Adrenal gland (tissue), 12 donors: ENCODE data around the gene GLE1. TPM values are rescaled to one million over a fixed set of nuclear protein-coding genes. Genes with fewer than 3 reads are reported as not detected.

Source experiments
- DNase-seq, 7 donors: peaks; one replicate each; pipeline ENCODE4 v3.0.0-alpha.2; 2019 to 2020
- H3K27ac ChIP-seq, 5 donors: fragments of 200-600 bp; sonication (generic) in 4 of 5; 1 replicate in 3 of 5; 2 replicates in 2 of 5; pipeline versions ENCODE4 v1.5.1 to v1.8.0; 2016 to 2020; ENCODE audit warnings: mild to moderate bottlenecking in 1 of 5
- H3K27me3 ChIP-seq: fragments of 200-600 bp; 2 replicates; pipeline ENCODE4 v1.8.0; 2021
- H3K36me3 ChIP-seq, 2 donors: fragments of 200-600 bp; replicated peaks in 1 of 2; 1 replicate in 1 of 2; 2 replicates in 1 of 2; pipeline versions ENCODE4 v1.5.1 to v1.8.0; 2018 to 2022
- H3K4me1 ChIP-seq, 2 donors: fragments of 200-600 bp; replicated peaks in 1 of 2; 1 replicate in 1 of 2; 2 replicates in 1 of 2; pipeline versions ENCODE4 v1.5.1 to v1.8.0; 2018 to 2021
- H3K4me3 ChIP-seq, 4 donors: fragments of 200-600 bp; sonication (generic) in 3 of 4; one replicate each; pipeline ENCODE4 v1.5.1; 2016 to 2018
- H3K9me3 ChIP-seq, 3 donors: fragments of 200-600 bp; sonication (generic) in 1 of 3; replicated peaks in 1 of 3; 1 replicate in 2 of 3; 2 replicates in 1 of 3; pipeline versions ENCODE4 v1.5.1 to v1.8.0; 2016 to 2021
- POLR2A ChIP-seq, 2 donors: fragments of 450-650 bp; IDR thresholded peaks; one replicate each; pipeline ENCODE4 v1.6.1; 2017; ENCODE audit warnings: antibody characterized with exemption in 2 of 2, mild to moderate bottlenecking in 2 of 2, moderate library complexity in 1 of 2
- WGBS, 4 donors: extraction: QIAGEN DNeasy Blood & Tissue Kit in 2 of 4; methylation state at CpG; one replicate each; pipeline versions ENCODE4 v1.1.5 to v1.1.7; 2013 to 2017; 5-methylcytosine and 5-hydroxymethylcytosine counted together
- intact Hi-C, 2 donors: fragments of 100-400 bp; cut with DNase I; formaldehyde crosslinking; loops; one replicate each; pipeline versions ENCODE4 v1.14.1 to v1.15.0; 2022 to 2023
- polyA plus RNA-seq, 3 donors: library from polyadenylated mRNA; stranded (reverse); fragments of 200-250 nt in 2 of 3; fragments of 350-450 nt in 1 of 3; fragmentation: Illumina TruSeq in 1 of 3; extraction: RNeasy Lipid Tissue Mini Kit (QIAGEN cat#74804) in 1 of 3; gene quantifications; one replicate each; pipeline ENCODE4 v1.2.3, GENCODE V29; 2013 to 2014
- total RNA-seq, 9 donors: library from RNA; depleted of rRNA in 4 of 9; stranded (reverse); fragments of >200 nt in 4 of 9; fragments of 120-200 nt in 1 of 9; fragmentation: NEBNext Ultra II Directional in 1 of 9; extraction: Animal tissue kit (Norgen Biotek cat#: 25700) in 1 of 9; gene quantifications; one replicate each; pipeline versions ENCODE4 v1.1.0 to v1.2.4, GENCODE V29; 2013 to 2023
- TF ChIP-seq, protein P1 (sequence below), 6 experiments: fragments of 450-650 bp in 4 of 6; fragments of 200-600 bp in 2 of 6; sonication (generic) in 1 of 6; IDR thresholded peaks; 1 replicate in 5 of 6; 2 replicates in 1 of 6; pipeline versions ENCODE4 v1.5.1 to v1.8.0; 2016 to 2021; ENCODE audit warnings: antibody characterized with exemption in 6 of 6, mild to moderate bottlenecking in 2 of 6, moderate library complexity in 1 of 6
- donor health status: healthy with polysubstance abuse.
- donor health status: Bipolar disorder and iron deficiency.
- donor health status: DM: yes; HTN: yes; CAD: no.
- donor health status: DM: no; HTN: no; CAD: no.
- donor health status: DM: no; HTN: no; CAD: no.
- donor health status: DM: yes; HTN: yes; CAD: no.

GLE1 gene
- total and polyA plus RNA-seq, 12 donors: 13.1 to 81.9 (median 28.5) TPM

DNA sequence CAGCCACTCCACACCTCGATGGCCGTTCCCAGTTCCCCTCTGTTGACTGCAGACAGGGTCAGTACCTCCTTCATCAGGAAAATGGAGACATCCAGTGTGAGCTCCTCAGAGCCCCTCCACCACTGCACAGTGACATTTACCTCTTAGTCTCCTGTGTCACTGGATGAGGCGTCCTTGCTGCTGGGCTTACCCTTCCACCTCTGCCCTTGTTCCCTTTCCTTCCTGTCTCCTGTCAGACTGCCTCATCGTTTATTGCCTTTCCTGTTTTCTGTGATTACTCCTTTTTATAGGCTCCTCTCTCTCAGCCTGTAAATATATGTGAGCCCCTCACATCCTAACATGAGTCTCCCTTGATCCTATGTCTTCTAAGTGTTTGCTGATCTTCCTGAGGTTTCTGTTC lies 24.7 kb downstream of the GLE1 start:
- Histone ChIP-seq H3K4me1 (no peaks in the 10 kb centered on the region), H3K27me3 (no peaks in the 10 kb centered on the region), H3K36me3 (peaks cover 0 to 86% of the 10 kb centered on the region in 2 donors), H3K9me3 (no peaks in the 10 kb centered on the region), H3K4me3 (no peak overlapping the region), H3K27ac (no peak overlapping the region)
- DNase-seq: no peak
- 65 to 79% (median 77%) methylated on average over 4 of the region's 4 CpGs for WGBS, 4 donors
- TF ChIP-seq, protein P1, sequence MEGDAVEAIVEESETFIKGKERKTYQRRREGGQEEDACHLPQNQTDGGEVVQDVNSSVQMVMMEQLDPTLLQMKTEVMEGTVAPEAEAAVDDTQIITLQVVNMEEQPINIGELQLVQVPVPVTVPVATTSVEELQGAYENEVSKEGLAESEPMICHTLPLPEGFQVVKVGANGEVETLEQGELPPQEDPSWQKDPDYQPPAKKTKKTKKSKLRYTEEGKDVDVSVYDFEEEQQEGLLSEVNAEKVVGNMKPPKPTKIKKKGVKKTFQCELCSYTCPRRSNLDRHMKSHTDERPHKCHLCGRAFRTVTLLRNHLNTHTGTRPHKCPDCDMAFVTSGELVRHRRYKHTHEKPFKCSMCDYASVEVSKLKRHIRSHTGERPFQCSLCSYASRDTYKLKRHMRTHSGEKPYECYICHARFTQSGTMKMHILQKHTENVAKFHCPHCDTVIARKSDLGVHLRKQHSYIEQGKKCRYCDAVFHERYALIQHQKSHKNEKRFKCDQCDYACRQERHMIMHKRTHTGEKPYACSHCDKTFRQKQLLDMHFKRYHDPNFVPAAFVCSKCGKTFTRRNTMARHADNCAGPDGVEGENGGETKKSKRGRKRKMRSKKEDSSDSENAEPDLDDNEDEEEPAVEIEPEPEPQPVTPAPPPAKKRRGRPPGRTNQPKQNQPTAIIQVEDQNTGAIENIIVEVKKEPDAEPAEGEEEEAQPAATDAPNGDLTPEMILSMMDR (IDR thresholded peaks at IDR 0.05): no peak
- no peak for TF ChIP-seq POLR2A (IDR thresholded peaks at IDR 0.05)
- intact Hi-C loops: loop anchor here in 1 of 2 donors (10.0 kb wide), 1 partner anchor 56 kb away; no protein-coding TSS in a partner anchor

DNA sequence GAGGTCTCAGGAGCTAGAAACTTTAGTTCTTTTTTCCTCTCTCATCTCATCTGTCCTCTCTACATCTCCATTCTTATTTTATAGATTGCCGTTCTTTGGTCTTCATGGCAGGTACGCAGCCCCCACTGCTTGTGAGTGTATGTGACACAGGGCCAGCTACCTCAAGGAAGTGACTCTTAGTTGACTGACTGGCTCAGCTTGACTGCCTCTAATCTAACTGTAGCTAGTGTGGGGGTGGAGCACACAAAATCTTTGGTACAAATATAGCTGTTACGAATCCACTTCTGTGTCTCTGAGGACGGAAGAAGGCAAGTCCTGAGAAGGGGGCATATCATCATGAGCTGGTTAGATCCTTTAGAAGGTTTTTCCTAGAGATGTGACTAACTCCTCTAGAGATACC lies 28.1 kb downstream of the GLE1 start:
- Histone ChIP-seq H3K27ac (no peak overlapping the region), H3K36me3 (peaks cover 0 to 86% of the 10 kb centered on the region in 2 donors), H3K9me3 (no peaks in the 10 kb centered on the region), H3K4me3 (no peak overlapping the region), H3K27me3 (no peaks in the 10 kb centered on the region), H3K4me1 (no peaks in the 10 kb centered on the region)
- DNase-seq: no peak
- intact Hi-C loops: no loop called here
- no peak for TF ChIP-seq POLR2A (IDR thresholded peaks at IDR 0.05)
- TF ChIP-seq, protein P1 (IDR thresholded peaks at IDR 0.05): no peak
- 95 to 98% (median 96%) methylated on average over 4 of the region's 4 CpGs for WGBS, 4 donors

DNA sequence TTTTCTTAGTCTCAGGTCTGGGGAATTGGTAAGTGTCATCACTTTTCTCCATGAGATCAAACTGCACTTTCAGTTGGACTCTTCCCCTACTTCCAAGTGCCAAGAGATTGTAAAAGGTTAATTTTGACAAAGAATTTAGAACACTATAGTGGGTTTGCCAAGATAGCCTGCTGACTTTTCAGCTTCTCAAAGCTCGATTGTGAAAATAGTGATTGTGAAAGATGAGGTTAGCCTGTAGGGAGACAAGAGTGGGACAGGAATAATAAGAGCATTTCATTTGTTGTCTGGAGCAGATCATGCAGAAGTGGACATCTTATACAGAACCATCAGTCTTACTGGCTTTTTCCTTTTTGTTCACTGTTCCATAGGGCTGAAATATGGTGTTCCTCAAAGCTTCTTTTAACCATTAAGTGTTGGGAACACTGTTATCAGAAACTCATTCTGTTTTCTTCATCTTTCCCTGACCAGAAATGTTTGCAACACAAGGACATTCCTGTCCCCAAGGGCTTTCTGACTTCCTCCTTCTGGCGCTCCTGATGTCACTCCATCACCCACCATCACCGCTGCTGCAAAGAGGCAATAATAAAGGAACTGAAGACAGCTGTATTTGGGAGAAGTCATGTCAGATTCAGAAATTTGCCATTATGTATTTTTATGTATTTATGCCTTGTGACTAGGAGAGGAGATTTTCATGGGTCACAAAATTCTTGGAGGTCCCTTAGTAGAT lies 36.3 kb downstream of the GLE1 start:
- H3K27ac ChIP-seq: peak overlapping the region in 1 of 5 donors; percentile 40
- no peaks in the 10 kb centered on the region for H3K27me3 ChIP-seq
- no peak for TF ChIP-seq POLR2A (IDR thresholded peaks at IDR 0.05)
- TF ChIP-seq, protein P1 (IDR thresholded peaks at IDR 0.05): no peak
- 60 to 65% (median 63%) methylated on average over 3 of the region's 3 CpGs for WGBS, 4 donors
- H3K9me3 ChIP-seq: no peaks in the 10 kb centered on the region
- H3K4me1 ChIP-seq: no peaks in the 10 kb centered on the region
- peaks cover 0 to 64% of the 10 kb centered on the region in 2 donors for H3K36me3 ChIP-seq
- intact Hi-C loops: no loop called here
- no peak overlapping the region for H3K4me3 ChIP-seq
- no peak for DNase-seq

DNA sequence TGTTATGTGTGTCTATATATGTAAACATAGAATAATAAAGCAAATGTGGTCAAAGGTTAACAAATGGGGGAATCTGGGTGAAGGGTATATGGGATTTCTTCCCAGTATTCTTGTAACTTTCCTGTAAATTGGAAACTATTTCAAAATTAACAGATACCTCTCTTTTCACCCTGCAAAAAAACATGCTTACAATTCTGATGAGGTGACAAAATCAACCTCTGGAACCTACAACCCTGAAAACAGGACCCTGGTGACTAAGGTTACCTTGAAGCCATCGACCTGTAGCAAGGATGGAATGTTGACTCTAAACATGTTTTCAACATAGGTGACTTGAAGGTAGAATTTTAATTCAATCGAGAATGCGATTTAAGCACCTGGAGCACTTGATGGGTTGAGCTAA lies 42.0 kb downstream of the GLE1 start:
- Histone ChIP-seq H3K27ac (no peak overlapping the region), H3K36me3 (peaks cover 0 to 8% of the 10 kb centered on the region in 2 donors), H3K27me3 (no peaks in the 10 kb centered on the region), H3K9me3 (no peaks in the 10 kb centered on the region), H3K4me1 (peaks cover 0 to 5% of the 10 kb centered on the region in 2 donors), H3K4me3 (no peak overlapping the region)
- 68 to 84% (median 77%) methylated on average over 3 of the region's 3 CpGs for WGBS, 4 donors
- TF ChIP-seq, protein P1 (IDR thresholded peaks at IDR 0.05): no peak
- TF ChIP-seq POLR2A (IDR thresholded peaks at IDR 0.05): no peak
- intact Hi-C loops: no loop called here
- no peak for DNase-seq
